ENCODE measurements around the gene COX7B2. TPM values are rescaled to one million over a fixed set of nuclear protein-coding genes. Genes with fewer than 3 reads are reported as not detected.

Gene COX7B2
- total RNA-seq, 1 donor = not detected

GRCh38 chr4:46765465-46765864 lies 143.6 kb downstream of the COX7B2 start:
- no peak for DNase-seq (ENCODE audit: insufficient read length, low spot score, missing footprints)
- Histone ChIP-seq H3K36me3 (ENCODE audit: insufficient read depth, low read length) (no peaks in the 10 kb centered on the region), H3K27ac (ENCODE audit: low read depth, low read length) (no peak overlapping the region)

GRCh38 chr4:46730075-46730474 lies 179.0 kb downstream of the COX7B2 start:
- Histone ChIP-seq H3K4me3 (ENCODE audit: insufficient read depth, low read length) (no peak overlapping the region), H3K9me3 (ENCODE audit: low read depth, low read length) (no peaks in the 10 kb centered on the region), H3K27me3 (ENCODE audit: insufficient read depth, low read length) (no peaks in the 10 kb centered on the region), H3K4me2 (ENCODE audit: insufficient read depth, low read length) (no peak overlapping the region), H3K36me3 (ENCODE audit: insufficient read depth, low read length) (no peaks in the 10 kb centered on the region), H3K79me2 (ENCODE audit: insufficient read depth, low read length) (no peaks in the 10 kb centered on the region), H4K20me1 (ENCODE audit: insufficient read depth, low read length) (no peaks in the 10 kb centered on the region), H2AFZ (ENCODE audit: low read length) (no peak overlapping the region), H3K4me1 (ENCODE audit: insufficient read depth, low read length) (no peaks in the 10 kb centered on the region), H3K27ac (ENCODE audit: low read depth, low read length) (no peak overlapping the region)
- TF ChIP-seq, protein P1, sequence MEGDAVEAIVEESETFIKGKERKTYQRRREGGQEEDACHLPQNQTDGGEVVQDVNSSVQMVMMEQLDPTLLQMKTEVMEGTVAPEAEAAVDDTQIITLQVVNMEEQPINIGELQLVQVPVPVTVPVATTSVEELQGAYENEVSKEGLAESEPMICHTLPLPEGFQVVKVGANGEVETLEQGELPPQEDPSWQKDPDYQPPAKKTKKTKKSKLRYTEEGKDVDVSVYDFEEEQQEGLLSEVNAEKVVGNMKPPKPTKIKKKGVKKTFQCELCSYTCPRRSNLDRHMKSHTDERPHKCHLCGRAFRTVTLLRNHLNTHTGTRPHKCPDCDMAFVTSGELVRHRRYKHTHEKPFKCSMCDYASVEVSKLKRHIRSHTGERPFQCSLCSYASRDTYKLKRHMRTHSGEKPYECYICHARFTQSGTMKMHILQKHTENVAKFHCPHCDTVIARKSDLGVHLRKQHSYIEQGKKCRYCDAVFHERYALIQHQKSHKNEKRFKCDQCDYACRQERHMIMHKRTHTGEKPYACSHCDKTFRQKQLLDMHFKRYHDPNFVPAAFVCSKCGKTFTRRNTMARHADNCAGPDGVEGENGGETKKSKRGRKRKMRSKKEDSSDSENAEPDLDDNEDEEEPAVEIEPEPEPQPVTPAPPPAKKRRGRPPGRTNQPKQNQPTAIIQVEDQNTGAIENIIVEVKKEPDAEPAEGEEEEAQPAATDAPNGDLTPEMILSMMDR (IDR thresholded peaks at IDR 0.05; ENCODE audit: extremely low read depth, low read depth, low read length) = no peak
- DNase-seq (ENCODE audit: insufficient read length, low spot score, missing footprints) = no peak

More at GRCh38 chr4:46765465-46765864, 143.6 kb downstream of the COX7B2 start:
- TF ChIP-seq, protein P1 (IDR thresholded peaks at IDR 0.05; ENCODE audit: extremely low read depth, low read depth, low read length) = no peak
- Histone ChIP-seq H3K9me3 (ENCODE audit: low read depth, low read length) (peaks cover 6% of the 10 kb centered on the region), H4K20me1 (ENCODE audit: insufficient read depth, low read length) (no peaks in the 10 kb centered on the region), H3K4me3 (ENCODE audit: insufficient read depth, low read length) (no peak overlapping the region), H3K4me1 (ENCODE audit: insufficient read depth, low read length) (no peaks in the 10 kb centered on the region), H3K4me2 (ENCODE audit: insufficient read depth, low read length) (no peak overlapping the region), H3K79me2 (ENCODE audit: insufficient read depth, low read length) (no peaks in the 10 kb centered on the region), H2AFZ (ENCODE audit: low read length) (no peak overlapping the region), H3K27me3 (ENCODE audit: insufficient read depth, low read length) (no peaks in the 10 kb centered on the region)

DNA sequence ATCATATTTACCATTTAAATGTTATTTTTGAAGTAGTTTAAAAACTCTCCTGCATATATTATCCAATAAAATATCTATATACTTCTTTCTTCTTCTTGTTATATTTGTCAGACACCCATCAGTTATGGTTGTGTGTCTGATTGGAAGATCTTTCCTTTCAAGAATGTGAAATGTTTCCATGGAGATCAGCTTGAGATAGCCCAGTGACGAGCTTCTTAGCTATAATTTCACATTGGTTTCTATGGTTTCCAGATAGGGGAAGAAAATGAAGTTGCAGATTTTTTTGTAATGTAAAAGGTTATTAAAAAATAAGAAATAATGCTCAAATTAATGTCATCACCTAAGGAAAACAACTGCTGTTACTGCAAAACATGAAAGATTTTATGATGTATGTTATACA lies 189.0 kb downstream of the COX7B2 start:
- no peak overlapping the region for H2AFZ ChIP-seq (ENCODE audit: low read length)
- no peak overlapping the region for H3K4me3 ChIP-seq (ENCODE audit: insufficient read depth, low read length)
- H3K4me1 ChIP-seq (ENCODE audit: insufficient read depth, low read length) = no peaks in the 10 kb centered on the region
- H4K20me1 ChIP-seq (ENCODE audit: insufficient read depth, low read length) = no peaks in the 10 kb centered on the region
- H3K4me2 ChIP-seq (ENCODE audit: insufficient read depth, low read length) = no peak overlapping the region
- H3K36me3 ChIP-seq (ENCODE audit: insufficient read depth, low read length) = no peaks in the 10 kb centered on the region
- no peak overlapping the region for H3K27ac ChIP-seq (ENCODE audit: low read depth, low read length)
- no peak for DNase-seq (ENCODE audit: insufficient read length, low spot score, missing footprints)
- H3K79me2 ChIP-seq (ENCODE audit: insufficient read depth, low read length) = no peaks in the 10 kb centered on the region
- no peaks in the 10 kb centered on the region for H3K27me3 ChIP-seq (ENCODE audit: insufficient read depth, low read length)
- H3K9me3 ChIP-seq (ENCODE audit: low read depth, low read length) = no peaks in the 10 kb centered on the region
- TF ChIP-seq, protein P1 (IDR thresholded peaks at IDR 0.05; ENCODE audit: extremely low read depth, low read depth, low read length) = no peak

GRCh38 chr4:46717950-46718349 lies 191.1 kb downstream of the COX7B2 start:
- H2AFZ ChIP-seq (ENCODE audit: low read length) = no peak overlapping the region
- no peak overlapping the region for H3K4me3 ChIP-seq (ENCODE audit: insufficient read depth, low read length)
- no peaks in the 10 kb centered on the region for H3K4me1 ChIP-seq (ENCODE audit: insufficient read depth, low read length)
- H3K27me3 ChIP-seq (ENCODE audit: insufficient read depth, low read length) = no peaks in the 10 kb centered on the region
- H3K36me3 ChIP-seq (ENCODE audit: insufficient read depth, low read length) = no peaks in the 10 kb centered on the region
- TF ChIP-seq, protein P1 (IDR thresholded peaks at IDR 0.05; ENCODE audit: extremely low read depth, low read depth, low read length) = no peak
- DNase-seq (ENCODE audit: insufficient read length, low spot score, missing footprints) = no peak
- no peak overlapping the region for H3K4me2 ChIP-seq (ENCODE audit: insufficient read depth, low read length)
- H3K9me3 ChIP-seq (ENCODE audit: low read depth, low read length) = no peaks in the 10 kb centered on the region
- H4K20me1 ChIP-seq (ENCODE audit: insufficient read depth, low read length) = no peaks in the 10 kb centered on the region
- H3K27ac ChIP-seq (ENCODE audit: low read depth, low read length) = no peak overlapping the region
- H3K79me2 ChIP-seq (ENCODE audit: insufficient read depth, low read length) = no peaks in the 10 kb centered on the region

Data from osteoblast (primary cell).